Measurements from ENCODE around the gene MXD4. TPM values are rescaled to one million over a fixed set of nuclear protein-coding genes. Genes with fewer than 3 reads are reported as not detected.

Gene MXD4
- total and polyA plus RNA-seq, 9 of the 15 experiments (the other 6 are each of a cell fraction or from before 2014, with no cell fraction given), result 0.06 to 13.5 (median 5.9) TPM

DNA sequence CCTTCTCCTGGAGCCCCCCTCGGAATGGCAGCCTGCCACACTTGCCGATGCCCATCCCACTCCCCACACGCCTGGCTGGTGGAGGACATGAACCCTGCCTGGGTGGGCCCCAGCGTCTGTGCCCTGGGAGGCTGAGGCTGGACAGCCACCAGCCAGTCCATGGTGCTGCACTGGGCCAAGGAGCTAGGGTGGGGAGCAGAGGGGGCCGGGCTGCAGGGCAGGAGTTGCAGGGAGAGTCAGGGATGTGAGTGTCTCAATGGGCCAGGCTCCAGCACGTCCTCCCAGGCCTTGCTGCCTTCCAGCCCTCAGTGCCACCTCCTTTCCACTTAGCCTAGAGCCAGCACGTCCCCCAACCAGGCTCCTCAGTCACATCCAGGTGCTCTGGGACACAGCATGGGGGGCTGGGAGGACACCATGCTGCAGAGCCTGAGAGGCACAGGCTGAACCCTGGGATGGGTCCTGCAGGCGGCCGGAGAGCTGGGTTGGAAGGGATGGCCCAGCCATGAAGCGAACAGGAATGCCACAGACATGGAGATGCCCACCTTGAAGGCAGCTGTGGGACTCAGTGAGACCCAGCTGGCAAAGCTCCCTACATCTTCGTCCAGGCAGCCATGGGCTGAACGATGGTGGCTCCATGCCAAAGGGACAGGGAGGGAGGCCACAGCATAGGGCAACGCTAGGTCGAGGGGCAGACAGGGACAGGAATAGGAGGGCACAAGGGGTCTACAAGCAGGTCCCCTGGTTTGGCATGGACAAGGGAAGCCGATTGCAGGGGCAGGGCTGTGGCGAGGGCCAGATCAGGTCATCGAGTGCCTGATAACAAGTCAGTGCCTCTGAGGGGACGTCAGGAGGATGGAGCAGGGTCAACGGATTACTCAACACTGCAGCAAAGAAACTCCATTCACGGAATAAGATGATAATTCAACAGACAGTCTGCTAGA lies 30.1 kb upstream of the MXD4 start:
- no peak for DNase-seq (ENCODE audit: extremely low read depth in 1 of 4, low spot score in 3 of 4)
- in situ Hi-C loops (cut with MboI) (no loop called here), intact Hi-C loops (cut with micrococcal nuclease) (no loop called here)
- peaks cover 2% of the 10 kb centered on the region for H3K9me1 ChIP-seq (ENCODE audit: control insufficient read depth, insufficient read depth, low read length)
- H3K9ac ChIP-seq (ENCODE audit: insufficient read depth in 1 of 2, low read depth in 2 of 2, low read length in 2 of 2), result peak overlapping the region in 1 of 2 experiments; percentile 54; a peak in 2 of 4 replicates
- no peaks in the 10 kb centered on the region for H3K9me3 ChIP-seq (replicated peaks; ENCODE audit: control insufficient read depth, insufficient read depth, low read depth, low read length)
- no peak overlapping the region for H2AFZ ChIP-seq (ENCODE audit: low read depth, low read length)
- no peaks in the 10 kb centered on the region for H4K20me1 ChIP-seq (replicated peaks; ENCODE audit: control insufficient read depth, insufficient read depth, low read length)
- H3K79me2 ChIP-seq (ENCODE audit: control insufficient read depth, insufficient read depth, low read length), result no peaks in the 10 kb centered on the region
- ATAC-seq, result no peak
- no peak overlapping the region for H3K4me2 ChIP-seq (ENCODE audit: insufficient read depth, low read length)
- no peaks in the 10 kb centered on the region for H3K27me3 ChIP-seq (ENCODE audit: control insufficient read depth in 2 of 2, insufficient read depth in 2 of 2, low read length in 2 of 2)
- H3K4me1 ChIP-seq (replicated peaks in 1 of 2; ENCODE audit: control insufficient read depth in 2 of 2, insufficient read depth in 2 of 2, low read length in 2 of 2), result peaks cover 0 to 47% of the 10 kb centered on the region in 2 experiments; a peak in 2 of 5 replicates
- POLR2A ChIA-PET, result interaction anchor here (1.1 kb wide), 1 partner anchor 14 kb away, joined by 3 read pairs; no protein-coding TSS in a partner anchor
- CTCF ChIA-PET (ENCODE audit: low intra/inter-chr PET ratio), result no interaction called here
- no peak overlapping the region for H3K27ac ChIP-seq (ENCODE audit: extremely low read depth, low read depth, low read length)
- TF ChIP-seq WHSC1 (IDR thresholded peaks at IDR 0.05; ENCODE audit: low read length) (no peak), OTX1 (CRISPR knock-in tag; IDR thresholded peaks at IDR 0.05) (no peak), CHD2 (IDR thresholded peaks at IDR 0.05; ENCODE audit: low read depth, low read length) (no peak), RB1 (IDR thresholded peaks at IDR 0.05; ENCODE audit: low read depth) (no peak), ZNF785 (CRISPR knock-in tag; IDR thresholded peaks at IDR 0.05) (no peak), KLF6 (CRISPR knock-in tag; IDR thresholded peaks at IDR 0.05; ENCODE audit: borderline replicate concordance) (no peak), MYBL2 (IDR thresholded peaks at IDR 0.05; ENCODE audit: low read depth) (no peak), MYBL2 (CRISPR knock-in tag; IDR thresholded peaks at IDR 0.05; ENCODE audit: borderline replicate concordance) (no peak), ZFPM2 (CRISPR knock-in tag; IDR thresholded peaks at IDR 0.05) (no peak), ZNF764 (CRISPR knock-in tag; IDR thresholded peaks at IDR 0.05; ENCODE audit: low read depth) (no peak), HDAC1 (IDR thresholded peaks at IDR 0.05) (no peak), MIER1 (IDR thresholded peaks at IDR 0.05; ENCODE audit: low read depth) (no peak), ZFX (CRISPR knock-in tag; IDR thresholded peaks at IDR 0.05) (no peak), ZNF57 (CRISPR knock-in tag; IDR thresholded peaks at IDR 0.05) (no peak), HEY1 (CRISPR knock-in tag; IDR thresholded peaks at IDR 0.05; ENCODE audit: borderline replicate concordance) (no peak), POLR2B (IDR thresholded peaks at IDR 0.05; ENCODE audit: low read depth, partially characterized antibody) (no peak), ZKSCAN1 (IDR thresholded peaks at IDR 0.05; ENCODE audit: low read depth, low read length) (no peak)
- TF ChIP-seq, protein P1, sequence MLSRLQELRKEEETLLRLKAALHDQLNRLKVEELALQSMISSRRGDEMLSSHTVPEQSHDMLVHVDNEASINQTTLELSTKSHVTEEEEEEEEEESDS (CRISPR knock-in tag; IDR thresholded peaks at IDR 0.05), result no peak
- TF ChIP-seq, protein P2, sequence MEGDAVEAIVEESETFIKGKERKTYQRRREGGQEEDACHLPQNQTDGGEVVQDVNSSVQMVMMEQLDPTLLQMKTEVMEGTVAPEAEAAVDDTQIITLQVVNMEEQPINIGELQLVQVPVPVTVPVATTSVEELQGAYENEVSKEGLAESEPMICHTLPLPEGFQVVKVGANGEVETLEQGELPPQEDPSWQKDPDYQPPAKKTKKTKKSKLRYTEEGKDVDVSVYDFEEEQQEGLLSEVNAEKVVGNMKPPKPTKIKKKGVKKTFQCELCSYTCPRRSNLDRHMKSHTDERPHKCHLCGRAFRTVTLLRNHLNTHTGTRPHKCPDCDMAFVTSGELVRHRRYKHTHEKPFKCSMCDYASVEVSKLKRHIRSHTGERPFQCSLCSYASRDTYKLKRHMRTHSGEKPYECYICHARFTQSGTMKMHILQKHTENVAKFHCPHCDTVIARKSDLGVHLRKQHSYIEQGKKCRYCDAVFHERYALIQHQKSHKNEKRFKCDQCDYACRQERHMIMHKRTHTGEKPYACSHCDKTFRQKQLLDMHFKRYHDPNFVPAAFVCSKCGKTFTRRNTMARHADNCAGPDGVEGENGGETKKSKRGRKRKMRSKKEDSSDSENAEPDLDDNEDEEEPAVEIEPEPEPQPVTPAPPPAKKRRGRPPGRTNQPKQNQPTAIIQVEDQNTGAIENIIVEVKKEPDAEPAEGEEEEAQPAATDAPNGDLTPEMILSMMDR (IDR thresholded peaks at IDR 0.05 in 2 of 3, conservative IDR thresholded peaks at IDR 0.05 in 1 of 3; ENCODE audit: insufficient read depth in 2 of 3, low read depth in 1 of 3, low read length in 3 of 3), result no peak
- 55% methylated on average over 19 of the region's 20 CpGs for WGBS (ENCODE audit: insufficient coverage, low coverage, missing lambda C conversion rate)
- BruUV-seq (replicated peaks), result no TSS peak
- FAIRE-seq, result no peak
- H3K4me3 ChIP-seq, result no peak overlapping the region
- no peaks in the 10 kb centered on the region; the same call in 2 of the 3 replicates for H3K36me3 ChIP-seq (ENCODE audit: control insufficient read depth, insufficient read depth, low read length)

Measured in K562 (cell line).